HL-60/S4 treated with retinoic acid at 250 ng/mL for 4 days and 3 days (cell line): ENCODE results near the gene IPO7.

Experiments
- in situ Hi-C: fragments of 300-500 bp; cut with MboI; formaldehyde crosslinking; loops from 2 replicates; pipeline ENCODE4 v1.7.0; 2022; ENCODE audit warnings: low sequenced_read_pairs

The IPO7 gene

GRCh38 chr11:9490376-9490775 is 105.9 kb downstream of the IPO7 start:
- in situ Hi-C loops, result no loop called here

- in situ Hi-C loops, result no loop called here
These were observed 109.0 kb downstream of the IPO7 start for GRCh38 chr11:9493492-9493891.

- in situ Hi-C loops, result no loop called here
These were observed 109.9 kb downstream of the IPO7 start for GRCh38 chr11:9494316-9494715.

- in situ Hi-C loops, result no loop called here
These were observed 111.5 kb downstream of the IPO7 start for GRCh38 chr11:9495803-9496514.
